Right lobe of liver (tissue), 6 donors: ENCODE results near the gene BRDT. TPM values are rescaled to one million over a fixed set of nuclear protein-coding genes. Genes with fewer than 3 reads are reported as not detected.

ENCODE experiments used
- ATAC-seq, 4 donors: fragments of 200-7000 bp; cut with Tn5 transposase; one replicate each; pipeline ENCODE4 v1.9.1; 2020; ENCODE audit warnings: mild to moderate bottlenecking in 4 of 4, moderate library complexity in 4 of 4
- DNase-seq, 3 donors: peaks; one replicate each; pipeline ENCODE4 v3.0.0-alpha.2; 2020
- H3K27ac ChIP-seq, 3 donors: fragments of 200-600 bp; one replicate each; pipeline ENCODE4 v1.8.0; 2022
- H3K27me3 ChIP-seq, 2 donors: fragments of 200-600 bp; one replicate each; pipeline ENCODE4 v1.8.0; 2022
- H3K36me3 ChIP-seq, 4 donors: fragments of 200-600 bp; sonication (generic) in 1 of 4; one replicate each; pipeline versions ENCODE4 v1.5.1 to v1.8.0; 2017 to 2022; ENCODE audit warnings: control low read depth in 1 of 4
- H3K4me1 ChIP-seq, 4 donors: fragments of 200-600 bp; sonication (generic) in 1 of 4; one replicate each; pipeline versions ENCODE4 v1.5.1 to v1.8.0; 2017 to 2022; ENCODE audit warnings: control low read depth in 1 of 4
- H3K4me3 ChIP-seq, 3 donors: fragments of 200-600 bp; one replicate each; pipeline ENCODE4 v1.8.0; 2022
- H3K9me3 ChIP-seq, 4 donors: fragments of 200-600 bp; sonication (generic) in 1 of 4; one replicate each; pipeline versions ENCODE4 v1.5.1 to v1.8.0; 2017 to 2022; ENCODE audit warnings: control low read depth in 1 of 4
- CTCF ChIP-seq, 4 donors: fragments of 200-600 bp in 3 of 4; fragments of 450-650 bp in 1 of 4; IDR thresholded peaks; one replicate each; pipeline versions ENCODE4 v1.5.1 to v1.8.0; 2016 to 2022; ENCODE audit warnings: antibody characterized with exemption in 4 of 4, mild to moderate bottlenecking in 2 of 4
- POLR2A ChIP-seq: fragments of 450-650 bp; IDR thresholded peaks from one replicate; pipeline ENCODE4 v1.6.1; 2017; ENCODE audit warnings: antibody characterized with exemption, mild to moderate bottlenecking
- WGBS: methylation state at CpG from one replicate; pipeline ENCODE4 v1.1.6; 2018; ENCODE audit warnings: low coverage, low lambda C conversion rate; ENCODE audit not compliant: insufficient coverage; ENCODE audit errors: missing lambda C conversion rate; 5-methylcytosine and 5-hydroxymethylcytosine counted together
- intact Hi-C, 2 donors: fragments of 100-400 bp; cut with DNase I; formaldehyde crosslinking; loops; one replicate each; pipeline versions ENCODE4 v1.11.2 to v1.14.1; 2022
- total RNA-seq, 6 experiments: library from RNA; depleted of rRNA in 2 of 6; stranded (reverse); fragments of >200 nt in 2 of 6; fragmentation: NEBNext Ultra II Directional in 3 of 6; extraction: Animal tissue kit (Norgen Biotek cat#: 25700) in 3 of 6; gene quantifications; one replicate each; pipeline versions ENCODE4 v1.1.0 to v1.2.4, GENCODE V29; 2016 to 2023
- donor health status: DM: no; HTN: yes; CAD: no.
- donor health status: DM: no; HTN: no; CAD: no.
- donor health status: DM: no; HTN: no; CAD: no.
- donor health status: DM: no; HTN: yes; CAD: no.
- donor health status: DM: no; HTN: yes; CAD: no.

Gene BRDT
- total RNA-seq, 6 experiments from 2014 or later: not detected

DNA sequence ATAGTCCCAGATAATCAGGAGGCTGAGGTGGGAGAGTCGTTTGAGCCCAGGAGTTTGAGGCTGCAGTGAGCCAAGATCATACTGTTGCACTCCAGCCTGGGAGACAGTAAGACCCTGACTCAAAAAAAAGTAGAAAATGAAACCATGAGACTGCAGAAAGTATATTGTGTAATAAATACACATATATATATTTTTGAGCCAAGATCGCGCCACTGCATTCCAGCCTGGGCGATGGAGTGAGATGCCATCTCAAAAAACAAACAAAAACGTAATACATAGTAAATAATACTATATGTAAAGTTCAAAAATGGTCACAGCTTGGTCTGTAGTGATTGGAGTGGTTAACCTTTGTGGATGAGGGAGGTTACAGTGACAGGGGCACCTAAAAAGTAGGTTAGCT lies 9.7 kb downstream of the BRDT start:
- Histone ChIP-seq H3K36me3 (no peaks in the 10 kb centered on the region), H3K4me1 (no peaks in the 10 kb centered on the region), H3K4me3 (no peak overlapping the region), H3K27ac (no peak overlapping the region), H3K9me3 (no peaks in the 10 kb centered on the region), H3K27me3 (no peaks in the 10 kb centered on the region)
- WGBS: 66% methylated on average over 5 of the region's 5 CpGs
- no peak for TF ChIP-seq CTCF (IDR thresholded peaks at IDR 0.05)
- no peak for TF ChIP-seq POLR2A
- no peak for DNase-seq
- intact Hi-C loops: no loop called here
- no peak for ATAC-seq

GRCh38 chr1:91968334-91968733 lies 19.1 kb downstream of the BRDT start:
- Histone ChIP-seq H3K4me1 (no peaks in the 10 kb centered on the region), H3K4me3 (no peak overlapping the region), H3K36me3 (no peaks in the 10 kb centered on the region), H3K27ac (no peak overlapping the region), H3K9me3 (no peaks in the 10 kb centered on the region), H3K27me3 (no peaks in the 10 kb centered on the region)
- 69% methylated on average over 2 of the region's 2 CpGs for WGBS
- TF ChIP-seq CTCF (IDR thresholded peaks at IDR 0.05) (no peak), POLR2A (no peak)
- intact Hi-C loops: no loop called here
- DNase-seq (no peak), ATAC-seq (no peak)

- Histone ChIP-seq H3K9me3 (no peaks in the 10 kb centered on the region), H3K27ac (no peak overlapping the region), H3K4me3 (no peak overlapping the region), H3K27me3 (no peaks in the 10 kb centered on the region), H3K4me1 (peaks cover 0 to 5% (median 0%) of the 10 kb centered on the region in 4 donors), H3K36me3 (no peaks in the 10 kb centered on the region)
- 86% methylated on average over 7 of the region's 7 CpGs for WGBS
- intact Hi-C loops: no loop called here
- DNase-seq (no peak), ATAC-seq (no peak)
- no peak for TF ChIP-seq POLR2A
- TF ChIP-seq CTCF (IDR thresholded peaks at IDR 0.05): no peak
These were observed 30.2 kb downstream of the BRDT start for GRCh38 chr1:91979383-91979782.

GRCh38 chr1:91980663-91981062 lies 31.5 kb downstream of the BRDT start:
- H3K4me3 ChIP-seq: no peak overlapping the region
- DNase-seq (no peak), ATAC-seq (no peak)
- H3K9me3 ChIP-seq: no peaks in the 10 kb centered on the region
- H3K36me3 ChIP-seq: no peaks in the 10 kb centered on the region
- intact Hi-C loops: no loop called here
- peaks cover 0 to 5% (median 0%) of the 10 kb centered on the region in 4 donors for H3K4me1 ChIP-seq
- no peaks in the 10 kb centered on the region for H3K27me3 ChIP-seq
- H3K27ac ChIP-seq: no peak overlapping the region
- 62% methylated on average over 3 of the region's 3 CpGs for WGBS
- TF ChIP-seq POLR2A: no peak
- no peak for TF ChIP-seq CTCF (IDR thresholded peaks at IDR 0.05)

GRCh38 chr1:91981996-91982609 lies 32.9 kb downstream of the BRDT start:
- TF ChIP-seq CTCF (IDR thresholded peaks at IDR 0.05): no peak
- TF ChIP-seq POLR2A: no peak
- H3K4me1 ChIP-seq: peaks cover 0 to 5% (median 0%) of the 10 kb centered on the region in 4 donors
- intact Hi-C loops: no loop called here

More at GRCh38 chr1:91981996-91982609, 32.9 kb downstream of the BRDT start:
- ATAC-seq (peak in 3 of 4 donors; percentile 40 to 79 (median 58)), DNase-seq (no peak)
- Histone ChIP-seq H3K27ac (no peak overlapping the region), H3K9me3 (no peaks in the 10 kb centered on the region), H3K27me3 (no peaks in the 10 kb centered on the region), H3K4me3 (no peak overlapping the region), H3K36me3 (no peaks in the 10 kb centered on the region)
- 29% methylated on average over 1 of the region's 1 CpG for WGBS
